ENCODE measurements around the gene CPA1. TPM values are rescaled to one million over a fixed set of nuclear protein-coding genes. Genes with fewer than 3 reads are reported as not detected.

Gene CPA1
- total RNA-seq, 4 donors from 2014 or later = not detected

DNA sequence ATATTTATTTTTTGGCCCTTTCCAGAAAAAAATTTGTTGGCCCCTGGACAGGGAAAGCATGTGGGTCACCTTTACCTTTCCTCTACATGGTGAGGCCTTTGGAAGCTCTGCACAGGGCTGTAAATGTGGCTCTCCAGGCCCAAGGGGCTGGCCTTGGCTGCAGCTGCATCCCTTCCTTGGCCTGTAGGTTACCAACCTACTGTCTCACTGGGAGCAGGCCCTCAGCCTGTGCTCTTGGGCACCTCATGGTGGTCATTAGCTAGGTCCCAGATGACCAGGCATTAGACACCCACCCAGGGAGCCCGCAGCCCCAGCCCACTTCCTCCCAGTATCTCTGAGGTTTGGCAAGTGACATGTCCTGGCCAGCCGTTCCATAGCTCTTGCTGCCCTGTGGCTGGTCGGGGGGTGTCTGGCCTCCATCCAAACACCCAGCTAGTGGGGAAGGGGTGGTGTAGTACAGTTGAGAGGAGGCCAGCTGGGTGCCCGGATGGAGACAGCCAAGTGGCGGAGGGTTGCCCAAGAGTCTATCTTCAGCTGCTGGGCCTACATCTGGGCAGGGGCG is 42.8 kb upstream of the CPA1 start:
- no peak overlapping the region for H3K27ac ChIP-seq
- TF ChIP-seq, protein P1, sequence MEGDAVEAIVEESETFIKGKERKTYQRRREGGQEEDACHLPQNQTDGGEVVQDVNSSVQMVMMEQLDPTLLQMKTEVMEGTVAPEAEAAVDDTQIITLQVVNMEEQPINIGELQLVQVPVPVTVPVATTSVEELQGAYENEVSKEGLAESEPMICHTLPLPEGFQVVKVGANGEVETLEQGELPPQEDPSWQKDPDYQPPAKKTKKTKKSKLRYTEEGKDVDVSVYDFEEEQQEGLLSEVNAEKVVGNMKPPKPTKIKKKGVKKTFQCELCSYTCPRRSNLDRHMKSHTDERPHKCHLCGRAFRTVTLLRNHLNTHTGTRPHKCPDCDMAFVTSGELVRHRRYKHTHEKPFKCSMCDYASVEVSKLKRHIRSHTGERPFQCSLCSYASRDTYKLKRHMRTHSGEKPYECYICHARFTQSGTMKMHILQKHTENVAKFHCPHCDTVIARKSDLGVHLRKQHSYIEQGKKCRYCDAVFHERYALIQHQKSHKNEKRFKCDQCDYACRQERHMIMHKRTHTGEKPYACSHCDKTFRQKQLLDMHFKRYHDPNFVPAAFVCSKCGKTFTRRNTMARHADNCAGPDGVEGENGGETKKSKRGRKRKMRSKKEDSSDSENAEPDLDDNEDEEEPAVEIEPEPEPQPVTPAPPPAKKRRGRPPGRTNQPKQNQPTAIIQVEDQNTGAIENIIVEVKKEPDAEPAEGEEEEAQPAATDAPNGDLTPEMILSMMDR (IDR thresholded peaks at IDR 0.05) = no peak
- no peak for TF ChIP-seq POLR2A (IDR thresholded peaks at IDR 0.05)
- 80% methylated on average over 1 to 5 of the region's 6 CpGs for WGBS, 2 donors
- no peak overlapping the region for H3K4me3 ChIP-seq
- no peaks in the 10 kb centered on the region for H3K9me3 ChIP-seq
- H3K27me3 ChIP-seq = no peaks in the 10 kb centered on the region
- intact Hi-C loops (cut with DNase I) = no loop called here
- no peaks in the 10 kb centered on the region for H3K4me1 ChIP-seq
- DNase-seq = no peak
- no peaks in the 10 kb centered on the region for H3K36me3 ChIP-seq

DNA sequence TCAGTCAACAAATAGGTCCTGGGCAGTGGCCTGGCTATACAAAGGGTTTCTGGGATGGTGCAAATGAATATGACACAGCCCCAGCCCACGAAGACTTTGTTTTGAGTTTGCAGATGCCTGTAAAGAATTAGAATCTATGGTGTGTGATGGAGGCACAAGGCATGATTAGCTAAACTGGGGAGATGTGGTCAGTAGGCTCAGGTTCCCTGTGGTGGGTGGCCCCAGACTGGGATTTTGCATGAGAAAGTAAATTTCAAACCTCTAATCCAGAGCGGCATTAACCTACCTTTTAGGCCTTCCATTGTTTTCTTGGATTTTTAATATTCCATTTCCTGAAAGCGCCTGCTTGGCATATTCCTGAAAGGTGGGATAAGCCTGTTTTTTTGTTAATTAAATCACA is 42.1 kb upstream of the CPA1 start:
- H3K4me1 ChIP-seq = no peaks in the 10 kb centered on the region
- DNase-seq = no peak
- TF ChIP-seq POLR2A (IDR thresholded peaks at IDR 0.05) = no peak
- TF ChIP-seq, protein P1 (IDR thresholded peaks at IDR 0.05) = no peak
- intact Hi-C loops (cut with DNase I) = no loop called here
- H3K27ac ChIP-seq = no peak overlapping the region
- 88 to 90% methylated on average over 3 of the region's 3 CpGs for WGBS, 2 donors
- no peak overlapping the region for H3K4me3 ChIP-seq
- no peaks in the 10 kb centered on the region for H3K36me3 ChIP-seq
- no peaks in the 10 kb centered on the region for H3K27me3 ChIP-seq
- H3K9me3 ChIP-seq = no peaks in the 10 kb centered on the region

- no peak for TF ChIP-seq POLR2A (IDR thresholded peaks at IDR 0.05)
- TF ChIP-seq, protein P1 (IDR thresholded peaks at IDR 0.05) = no peak
- no peaks in the 10 kb centered on the region for H3K4me1 ChIP-seq
- H3K9me3 ChIP-seq = no peaks in the 10 kb centered on the region
- no peaks in the 10 kb centered on the region for H3K36me3 ChIP-seq
- WGBS, 2 donors = 87 to 93% methylated on average over 4 of the region's 4 CpGs
- intact Hi-C loops (cut with DNase I) = no loop called here
- H3K27me3 ChIP-seq = peaks cover 0 to 7% (median 0%) of the 10 kb centered on the region in 4 donors
- DNase-seq = no peak
- H3K27ac ChIP-seq = no peak overlapping the region
- no peak overlapping the region for H3K4me3 ChIP-seq
Observed at GRCh38 chr7:130341882-130342281, 38.4 kb upstream of the CPA1 start.

DNA sequence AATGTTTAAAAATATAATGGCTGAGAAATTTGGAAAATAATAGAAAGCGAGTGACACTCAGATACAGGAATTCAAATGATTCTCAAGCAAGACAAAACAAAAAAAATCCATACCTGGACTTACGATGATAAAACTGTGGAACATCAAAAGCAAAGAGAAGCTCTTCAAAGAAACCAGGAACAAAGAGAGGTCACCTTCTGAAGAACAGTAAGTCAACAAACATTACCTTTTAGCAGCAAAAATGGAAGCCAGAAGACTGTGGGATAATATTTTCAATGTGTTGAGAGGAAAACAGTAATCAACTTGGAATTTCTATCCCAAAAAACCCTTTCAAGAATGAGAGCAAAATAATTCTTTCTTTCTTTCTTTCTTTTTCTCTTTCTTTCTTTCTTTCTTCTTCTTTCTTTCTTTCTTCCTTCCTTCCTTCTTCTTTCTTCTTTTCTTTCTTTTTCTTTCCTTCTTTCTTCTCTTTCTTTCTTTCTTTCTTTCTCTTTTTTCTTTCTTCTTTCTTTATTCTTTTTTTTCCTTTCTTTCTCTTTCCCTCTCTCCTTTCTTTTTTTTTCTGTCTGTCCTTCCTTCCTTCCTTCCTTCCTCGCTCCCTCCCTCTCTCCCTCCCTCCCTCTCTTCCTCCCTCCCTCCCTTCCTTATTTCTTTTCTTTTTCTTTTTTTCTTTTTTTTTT is 37.5 kb upstream of the CPA1 start:
- H3K36me3 ChIP-seq = no peaks in the 10 kb centered on the region
- no peak overlapping the region for H3K4me3 ChIP-seq
- peaks cover 0 to 7% (median 0%) of the 10 kb centered on the region in 4 donors for H3K27me3 ChIP-seq
- intact Hi-C loops (cut with DNase I) = no loop called here
- H3K9me3 ChIP-seq = no peaks in the 10 kb centered on the region
- H3K27ac ChIP-seq = no peak overlapping the region
- WGBS, 2 donors = 79 to 90% methylated on average over 3 of the region's 3 CpGs
- TF ChIP-seq POLR2A (IDR thresholded peaks at IDR 0.05) = no peak
- TF ChIP-seq, protein P1 (IDR thresholded peaks at IDR 0.05) = no peak
- DNase-seq = no peak
- no peaks in the 10 kb centered on the region for H3K4me1 ChIP-seq

DNA sequence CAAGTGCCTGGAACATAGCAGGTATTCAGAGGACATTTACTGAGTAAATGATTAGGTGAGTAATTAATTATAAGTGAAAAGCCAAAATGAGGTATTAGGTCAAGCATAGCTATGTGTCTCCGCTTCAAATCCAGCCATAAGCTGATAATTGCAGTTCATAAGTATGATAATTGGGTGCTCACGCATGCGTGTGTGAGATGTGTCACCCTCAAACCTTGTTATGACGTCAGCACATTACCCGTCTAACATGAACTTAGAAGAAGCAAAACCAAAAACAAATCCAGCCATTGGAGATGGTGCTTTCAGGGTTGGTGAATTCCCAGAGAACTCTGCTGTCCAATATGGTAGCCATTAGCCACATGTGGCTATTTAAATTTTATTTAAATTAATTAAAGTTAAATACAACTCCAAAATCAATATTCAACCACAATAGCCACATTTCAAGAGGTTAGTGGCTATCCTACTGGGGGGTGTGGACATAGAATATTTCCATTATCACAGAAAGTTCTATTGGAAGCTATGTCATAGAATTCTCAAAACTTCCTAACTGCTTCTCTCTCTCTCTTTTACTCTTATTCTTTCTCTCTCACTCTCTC is 35.9 kb upstream of the CPA1 start, which contains the start of gene CPA5:
Gene CPA5 (plus strand): TSS at position 546 of the 596 bp plus-strand sequence. CDS start 1,670 bp downstream, outside the sequence.
- WGBS, 2 donors = 92 to 93% methylated on average over 5 of the region's 5 CpGs
- H3K27ac ChIP-seq = no peak within 1 kb of the TSS
- peaks cover 0 to 7% (median 0%) of the 10 kb centered on the region in 4 donors for H3K27me3 ChIP-seq
- TF ChIP-seq POLR2A (IDR thresholded peaks at IDR 0.05) = no peak
- TF ChIP-seq, protein P1 (IDR thresholded peaks at IDR 0.05) = no peak
- no peaks in the 10 kb centered on the region for H3K4me1 ChIP-seq
- intact Hi-C loops (cut with DNase I) = no loop called here
- no peaks in the 10 kb centered on the region for H3K9me3 ChIP-seq
- DNase-seq = no peak
- H3K4me3 ChIP-seq = no peak within 1 kb of the TSS
- H3K36me3 ChIP-seq = no peaks in the 10 kb centered on the region

All from esophagus squamous epithelium (tissue), 5 donors.